ENCODE measurements around the gene PIGS. TPM values are rescaled to one million over a fixed set of nuclear protein-coding genes. Genes with fewer than 3 reads are reported as not detected.
A peak's percentile ranks its signal among the peaks of the same experiment; 100 is the strongest.

PIGS gene
- total and polyA plus RNA-seq, 2 donors = 19.6 to 25.5 TPM

GRCh38 chr17:28530250-28530649, 41.1 kb downstream of the PIGS start:
- Histone ChIP-seq H3K4me1 (ENCODE audit: control insufficient read depth in 2 of 2, insufficient read depth in 2 of 2, low read length in 2 of 2) (no peaks in the 10 kb centered on the region), H3K4me3 (ENCODE audit: low read length in 2 of 2) (no peak overlapping the region), H3K9me3 (ENCODE audit: control insufficient read depth in 2 of 2, insufficient read depth in 1 of 2, low read length in 1 of 2) (no peaks in the 10 kb centered on the region), H3K36me3 (ENCODE audit: control insufficient read depth in 2 of 2, insufficient read depth in 2 of 2, low read length in 1 of 2) (no peaks in the 10 kb centered on the region), H3K27me3 (ENCODE audit: control insufficient read depth in 2 of 2, insufficient read depth in 1 of 2, low read length in 1 of 2) (no peaks in the 10 kb centered on the region), H3K27ac (ENCODE audit: low read depth in 1 of 2, low read length in 1 of 2) (no peak overlapping the region)
- 96% methylated on average over 4 of the region's 4 CpGs for WGBS
- DNase-seq (ENCODE audit: low read depth in 6 of 9, low spot score in 9 of 9) = no peak

GRCh38 chr17:28529013-28529400, 42.3 kb downstream of the PIGS start:
- no peaks in the 10 kb centered on the region for H3K4me1 ChIP-seq (ENCODE audit: control insufficient read depth in 2 of 2, insufficient read depth in 2 of 2, low read length in 2 of 2)
- no peak overlapping the region for H3K27ac ChIP-seq (ENCODE audit: low read depth in 1 of 2, low read length in 1 of 2)
- H3K9me3 ChIP-seq (ENCODE audit: control insufficient read depth in 2 of 2, insufficient read depth in 1 of 2, low read length in 1 of 2) = no peaks in the 10 kb centered on the region
- H3K4me3 ChIP-seq (ENCODE audit: low read length in 2 of 2) = no peak overlapping the region
- DNase-seq (ENCODE audit: low read depth in 6 of 9, low spot score in 9 of 9) = no peak
- no peaks in the 10 kb centered on the region for H3K27me3 ChIP-seq (ENCODE audit: control insufficient read depth in 2 of 2, insufficient read depth in 1 of 2, low read length in 1 of 2)
- 94% methylated on average over 3 of the region's 3 CpGs for WGBS
- H3K36me3 ChIP-seq (ENCODE audit: control insufficient read depth in 2 of 2, insufficient read depth in 2 of 2, low read length in 1 of 2) = no peaks in the 10 kb centered on the region

- no peak overlapping the region for H3K4me3 ChIP-seq (ENCODE audit: low read length in 2 of 2)
- WGBS = 87% methylated on average over 9 of the region's 9 CpGs
- H3K4me1 ChIP-seq (ENCODE audit: control insufficient read depth in 2 of 2, insufficient read depth in 2 of 2, low read length in 2 of 2) = no peaks in the 10 kb centered on the region
- no peaks in the 10 kb centered on the region for H3K36me3 ChIP-seq (ENCODE audit: control insufficient read depth in 2 of 2, insufficient read depth in 2 of 2, low read length in 1 of 2)
- H3K9me3 ChIP-seq (ENCODE audit: control insufficient read depth in 2 of 2, insufficient read depth in 1 of 2, low read length in 1 of 2) = no peaks in the 10 kb centered on the region
- no peak overlapping the region for H3K27ac ChIP-seq (ENCODE audit: low read depth in 1 of 2, low read length in 1 of 2)
- no peak for DNase-seq (ENCODE audit: low read depth in 6 of 9, low spot score in 9 of 9)
- no peaks in the 10 kb centered on the region for H3K27me3 ChIP-seq (ENCODE audit: control insufficient read depth in 2 of 2, insufficient read depth in 1 of 2, low read length in 1 of 2)
These were observed 42.9 kb downstream of the PIGS start for GRCh38 chr17:28528327-28529012.

- Histone ChIP-seq H3K4me3 (ENCODE audit: low read length in 2 of 2) (no peak overlapping the region), H3K4me1 (ENCODE audit: control insufficient read depth in 2 of 2, insufficient read depth in 2 of 2, low read length in 2 of 2) (peaks cover 0 to under 1% of the 10 kb centered on the region in 2 donors), H3K9me3 (ENCODE audit: control insufficient read depth in 2 of 2, insufficient read depth in 1 of 2, low read length in 1 of 2) (no peaks in the 10 kb centered on the region), H3K36me3 (ENCODE audit: control insufficient read depth in 2 of 2, insufficient read depth in 2 of 2, low read length in 1 of 2) (no peaks in the 10 kb centered on the region), H3K27me3 (ENCODE audit: control insufficient read depth in 2 of 2, insufficient read depth in 1 of 2, low read length in 1 of 2) (no peaks in the 10 kb centered on the region), H3K27ac (ENCODE audit: low read depth in 1 of 2, low read length in 1 of 2) (no peak overlapping the region)
- DNase-seq (ENCODE audit: low read depth in 6 of 9, low spot score in 9 of 9) = no peak
- 89% methylated on average over 2 of the region's 2 CpGs for WGBS
These were observed 43.5 kb downstream of the PIGS start for GRCh38 chr17:28527859-28528258.

GRCh38 chr17:28527181-28527681, 44.1 kb downstream of the PIGS start:
- Histone ChIP-seq H3K36me3 (ENCODE audit: control insufficient read depth in 2 of 2, insufficient read depth in 2 of 2, low read length in 1 of 2) (no peaks in the 10 kb centered on the region), H3K4me3 (ENCODE audit: low read length in 2 of 2) (no peak overlapping the region), H3K4me1 (ENCODE audit: control insufficient read depth in 2 of 2, insufficient read depth in 2 of 2, low read length in 2 of 2) (peaks cover 0 to 2% of the 10 kb centered on the region in 2 donors), H3K9me3 (ENCODE audit: control insufficient read depth in 2 of 2, insufficient read depth in 1 of 2, low read length in 1 of 2) (no peaks in the 10 kb centered on the region), H3K27ac (ENCODE audit: low read depth in 1 of 2, low read length in 1 of 2) (no peak overlapping the region), H3K27me3 (ENCODE audit: control insufficient read depth in 2 of 2, insufficient read depth in 1 of 2, low read length in 1 of 2) (no peaks in the 10 kb centered on the region)
- no peak for DNase-seq (ENCODE audit: low read depth in 6 of 9, low spot score in 9 of 9)
- WGBS = 92% methylated on average over 2 of the region's 2 CpGs

DNA sequence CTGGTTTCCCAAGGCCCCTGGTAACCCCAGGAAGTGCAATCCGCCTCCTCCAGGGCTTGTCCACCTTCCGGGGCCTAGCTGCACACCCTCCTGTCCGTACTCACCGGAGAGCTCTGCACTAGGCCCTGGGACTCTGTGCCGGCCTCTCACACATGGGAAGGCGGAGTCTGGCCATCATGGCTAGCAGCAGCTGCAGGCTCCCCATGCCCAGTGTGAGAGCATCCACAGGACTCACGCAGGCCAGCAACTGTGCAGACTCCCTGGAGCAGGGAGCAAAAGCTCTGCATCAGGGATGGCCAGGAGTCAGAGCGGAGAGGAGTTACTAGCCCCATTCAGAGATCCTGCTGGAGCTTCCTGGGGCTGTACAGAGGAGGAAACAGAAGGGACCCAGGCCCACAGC, 44.9 kb downstream of the PIGS start:
- 88% methylated on average over 8 of the region's 8 CpGs for WGBS
- Histone ChIP-seq H3K9me3 (ENCODE audit: control insufficient read depth in 2 of 2, insufficient read depth in 1 of 2, low read length in 1 of 2) (no peaks in the 10 kb centered on the region), H3K36me3 (ENCODE audit: control insufficient read depth in 2 of 2, insufficient read depth in 2 of 2, low read length in 1 of 2) (no peaks in the 10 kb centered on the region), H3K4me1 (ENCODE audit: control insufficient read depth in 2 of 2, insufficient read depth in 2 of 2, low read length in 2 of 2) (peaks cover 0 to 5% of the 10 kb centered on the region in 2 donors), H3K27me3 (ENCODE audit: control insufficient read depth in 2 of 2, insufficient read depth in 1 of 2, low read length in 1 of 2) (no peaks in the 10 kb centered on the region), H3K27ac (ENCODE audit: low read depth in 1 of 2, low read length in 1 of 2) (no peak overlapping the region), H3K4me3 (ENCODE audit: low read length in 2 of 2) (no peak overlapping the region)
- no peak for DNase-seq (ENCODE audit: low read depth in 6 of 9, low spot score in 9 of 9)

DNA sequence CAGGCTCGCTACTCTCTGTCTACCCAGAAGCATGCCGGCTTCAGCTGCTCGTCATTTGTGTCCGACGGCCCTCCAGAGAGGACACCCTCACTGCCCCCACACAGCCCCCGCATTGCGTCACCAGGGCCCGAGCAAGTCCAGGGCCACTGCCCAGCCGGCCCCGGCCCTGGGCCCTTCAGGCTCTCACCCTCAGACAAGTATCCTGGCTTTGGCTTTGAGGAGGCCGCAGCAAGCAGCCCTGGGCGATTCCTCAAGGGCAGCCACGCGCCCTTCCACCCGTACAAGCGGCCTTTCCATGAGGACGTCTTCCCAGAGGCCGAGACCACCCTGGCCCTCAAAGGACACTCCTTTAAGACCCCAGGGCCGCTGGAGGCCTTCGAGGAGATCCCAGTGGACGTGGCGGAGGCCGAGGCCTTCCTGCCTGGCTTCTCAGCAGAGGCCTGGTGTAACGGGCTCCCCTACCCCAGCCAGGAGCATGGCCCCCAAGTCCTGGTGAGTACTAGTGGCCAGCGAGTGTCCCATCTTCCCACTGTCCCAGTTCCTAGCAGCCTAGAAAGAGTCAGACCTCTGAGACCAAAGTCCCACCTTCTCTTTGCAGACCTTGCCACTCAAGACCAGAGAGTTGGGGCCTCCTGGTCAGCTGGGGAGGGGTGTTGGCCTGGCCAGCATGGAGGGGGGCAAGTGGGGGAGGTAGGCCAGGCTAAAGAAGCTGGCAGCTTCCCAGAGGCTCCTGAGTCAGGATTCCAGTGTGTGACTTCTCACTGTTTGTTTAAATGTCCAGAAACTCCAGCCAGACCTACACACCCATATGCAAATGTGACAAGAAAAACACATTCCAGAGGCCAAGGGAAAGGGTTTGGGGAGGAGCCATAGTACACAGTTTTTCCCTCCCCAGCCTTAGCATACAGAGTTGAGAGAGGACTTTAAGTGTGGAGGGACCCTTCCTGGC, 46.6 kb downstream of the PIGS start:
- no peak for DNase-seq (ENCODE audit: low read depth in 6 of 9, low spot score in 9 of 9)
- H3K4me1 ChIP-seq (ENCODE audit: control insufficient read depth in 2 of 2, insufficient read depth in 2 of 2, low read length in 2 of 2) = peaks cover 0 to 16% of the 10 kb centered on the region in 2 donors
- no peak overlapping the region for H3K4me3 ChIP-seq (ENCODE audit: low read length in 2 of 2)
- H3K27me3 ChIP-seq (ENCODE audit: control insufficient read depth in 2 of 2, insufficient read depth in 1 of 2, low read length in 1 of 2) = no peaks in the 10 kb centered on the region
- 94% methylated on average over 25 of the region's 25 CpGs for WGBS
- H3K27ac ChIP-seq (ENCODE audit: low read depth in 1 of 2, low read length in 1 of 2) = peak overlapping the region; percentile 5 to 39
- H3K9me3 ChIP-seq (ENCODE audit: control insufficient read depth in 2 of 2, insufficient read depth in 1 of 2, low read length in 1 of 2) = no peaks in the 10 kb centered on the region
- peaks cover 0 to 2% of the 10 kb centered on the region in 2 donors for H3K36me3 ChIP-seq (ENCODE audit: control insufficient read depth in 2 of 2, insufficient read depth in 2 of 2, low read length in 1 of 2)

- 95% methylated on average over 15 of the region's 15 CpGs for WGBS
- H3K4me1 ChIP-seq (ENCODE audit: control insufficient read depth in 2 of 2, insufficient read depth in 2 of 2, low read length in 2 of 2) = peaks cover 6 to 25% of the 10 kb centered on the region in 2 donors
- peaks cover 0 to 2% of the 10 kb centered on the region in 2 donors for H3K36me3 ChIP-seq (ENCODE audit: control insufficient read depth in 2 of 2, insufficient read depth in 2 of 2, low read length in 1 of 2)
- no peak for DNase-seq (ENCODE audit: low read depth in 6 of 9, low spot score in 9 of 9)
- H3K27ac ChIP-seq (ENCODE audit: low read depth in 1 of 2, low read length in 1 of 2) = no peak overlapping the region
- H3K4me3 ChIP-seq (ENCODE audit: low read length in 2 of 2) = no peak overlapping the region
- H3K9me3 ChIP-seq (ENCODE audit: control insufficient read depth in 2 of 2, insufficient read depth in 1 of 2, low read length in 1 of 2) = no peaks in the 10 kb centered on the region
- no peaks in the 10 kb centered on the region for H3K27me3 ChIP-seq (ENCODE audit: control insufficient read depth in 2 of 2, insufficient read depth in 1 of 2, low read length in 1 of 2)
These were observed 47.4 kb downstream of the PIGS start for GRCh38 chr17:28523876-28524275.

DNA sequence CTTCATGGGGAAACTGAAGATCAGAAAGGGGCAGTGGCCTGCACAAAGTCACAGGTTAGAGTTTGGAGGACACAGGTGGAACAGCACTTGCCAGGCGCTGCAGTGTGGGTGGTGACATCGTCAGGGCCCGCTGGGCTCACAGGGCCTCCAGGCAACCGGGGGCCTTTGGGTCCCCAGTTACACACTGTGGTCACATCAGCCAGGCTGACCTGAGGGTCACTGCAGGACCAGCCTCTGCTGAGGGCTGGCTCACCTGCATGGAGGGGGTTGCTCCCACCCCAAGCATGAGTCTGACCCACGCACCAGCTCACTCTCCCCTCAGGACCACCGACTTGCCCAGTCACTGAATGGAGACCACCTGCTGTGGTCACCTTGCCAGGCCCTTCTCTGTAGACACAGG, 48.1 kb downstream of the PIGS start:
- Histone ChIP-seq H3K36me3 (ENCODE audit: control insufficient read depth in 2 of 2, insufficient read depth in 2 of 2, low read length in 1 of 2) (peaks cover 0 to 2% of the 10 kb centered on the region in 2 donors), H3K9me3 (ENCODE audit: control insufficient read depth in 2 of 2, insufficient read depth in 1 of 2, low read length in 1 of 2) (no peaks in the 10 kb centered on the region), H3K27me3 (ENCODE audit: control insufficient read depth in 2 of 2, insufficient read depth in 1 of 2, low read length in 1 of 2) (no peaks in the 10 kb centered on the region), H3K4me3 (ENCODE audit: low read length in 2 of 2) (no peak overlapping the region), H3K27ac (ENCODE audit: low read depth in 1 of 2, low read length in 1 of 2) (no peak overlapping the region), H3K4me1 (ENCODE audit: control insufficient read depth in 2 of 2, insufficient read depth in 2 of 2, low read length in 2 of 2) (peaks cover 7 to 32% of the 10 kb centered on the region in 2 donors)
- DNase-seq (ENCODE audit: low read depth in 6 of 9, low spot score in 9 of 9) = no peak
- WGBS = 95% methylated on average over 6 of the region's 6 CpGs
